Parathyroid adenoma (tissue), 2 donors: ENCODE measurements around the gene NKX2-1.

Experiments used
- H2AFZ ChIP-seq: fragments of 300-600 bp; sonication (generic); one replicate; pipeline ENCODE4 v1.7.0; 2017; ENCODE audit warnings: antibody characterized with exemption, mild to moderate bottlenecking
- H3K27ac ChIP-seq: fragments of 300-600 bp; sonication (generic); one replicate; pipeline ENCODE4 v1.7.0; 2017
- H3K27me3 ChIP-seq: fragments of 300-600 bp; sonication (generic); one replicate; pipeline ENCODE4 v1.7.0; 2017; ENCODE audit warnings: low read length; ENCODE audit not compliant: control insufficient read depth, insufficient read depth
- H3K36me3 ChIP-seq: fragments of 300-600 bp; sonication (generic); one replicate; pipeline ENCODE4 v1.7.0; 2017; ENCODE audit warnings: low read length; ENCODE audit not compliant: control insufficient read depth, insufficient read depth
- H3K4me1 ChIP-seq: fragments of 300-600 bp; sonication (generic); one replicate; pipeline ENCODE4 v1.7.0; 2017; ENCODE audit warnings: control low read depth
- H3K4me2 ChIP-seq: fragments of 300-600 bp; sonication (generic); one replicate; pipeline ENCODE4 v1.7.0; 2017; ENCODE audit warnings: low read length
- H3K4me3 ChIP-seq: fragments of 300-600 bp; sonication (generic); one replicate; pipeline ENCODE4 v1.7.0; 2017; ENCODE audit warnings: low read depth, low read length
- H3K79me2 ChIP-seq: fragments of 300-600 bp; sonication (generic); one replicate; pipeline ENCODE4 v1.7.0; 2017; ENCODE audit warnings: control low read depth
- H3K9ac ChIP-seq: fragments of 300-600 bp; sonication (generic); one replicate; pipeline ENCODE4 v1.7.0; 2017; ENCODE audit warnings: mild to moderate bottlenecking
- H3K9me3 ChIP-seq: fragments of 300-600 bp; sonication (generic); one replicate; pipeline ENCODE4 v1.7.0; 2017; ENCODE audit warnings: low read length; ENCODE audit not compliant: control insufficient read depth
- CTCF ChIP-seq: fragments of 300-600 bp; sonication (generic); IDR thresholded peaks from one replicate; pipeline ENCODE4 v1.7.0; 2017; ENCODE audit warnings: antibody characterized with exemption, mild to moderate bottlenecking
- donor health status: primary hyperparathyroidism.

The NKX2-1 gene

GRCh38 chr14:36511981-36512584 is 7.9 kb downstream of the NKX2-1 start:
- Histone ChIP-seq H3K27ac (no peak overlapping the region), H3K4me2 (no peak overlapping the region), H3K4me3 (no peak overlapping the region), H3K36me3 (no peaks in the 10 kb centered on the region), H2AFZ (no peak overlapping the region), H3K9ac (no peak overlapping the region), H3K9me3 (no peaks in the 10 kb centered on the region), H3K4me1 (no peaks in the 10 kb centered on the region), H3K27me3 (peaks cover 18% of the 10 kb centered on the region), H3K79me2 (no peaks in the 10 kb centered on the region)
- no peak for TF ChIP-seq CTCF

DNA sequence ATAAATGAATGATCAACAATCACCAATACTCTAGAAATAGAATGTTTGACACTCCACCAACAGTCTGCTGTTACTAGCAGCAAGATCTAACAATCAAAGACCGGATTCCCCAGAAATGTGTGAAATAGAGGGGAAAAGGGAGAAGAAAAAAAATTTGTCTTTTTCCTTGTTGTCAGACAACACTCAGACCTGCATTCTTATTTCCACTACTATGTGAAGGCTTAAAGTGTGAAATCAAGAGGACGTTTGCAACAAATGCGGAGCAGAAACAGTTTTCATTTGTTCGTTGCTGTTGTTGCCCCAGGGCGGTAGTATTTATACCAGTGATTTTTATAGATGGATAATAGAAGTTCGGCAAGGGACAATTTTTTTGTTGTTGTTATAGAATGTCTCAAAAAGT is 9.2 kb downstream of the NKX2-1 start:
- no peaks in the 10 kb centered on the region for H3K36me3 ChIP-seq
- no peaks in the 10 kb centered on the region for H3K79me2 ChIP-seq
- H3K27me3 ChIP-seq: peaks cover 24% of the 10 kb centered on the region
- H3K9ac ChIP-seq: no peak overlapping the region
- peaks cover 2% of the 10 kb centered on the region for H3K9me3 ChIP-seq
- no peak overlapping the region for H3K4me3 ChIP-seq
- H3K27ac ChIP-seq: no peak overlapping the region
- H3K4me2 ChIP-seq: no peak overlapping the region
- H3K4me1 ChIP-seq: no peaks in the 10 kb centered on the region
- H2AFZ ChIP-seq: no peak overlapping the region
- TF ChIP-seq CTCF: no peak

GRCh38 chr14:36510078-36510799 is 9.8 kb downstream of the NKX2-1 start:
- no peak overlapping the region for H3K27ac ChIP-seq
- no peaks in the 10 kb centered on the region for H3K36me3 ChIP-seq
- peaks cover 2% of the 10 kb centered on the region for H3K9me3 ChIP-seq
- H3K4me2 ChIP-seq: no peak overlapping the region
- peaks cover 24% of the 10 kb centered on the region for H3K27me3 ChIP-seq
- no peak for TF ChIP-seq CTCF
- no peak overlapping the region for H3K4me3 ChIP-seq
- H2AFZ ChIP-seq: no peak overlapping the region
- H3K4me1 ChIP-seq: no peaks in the 10 kb centered on the region
- no peak overlapping the region for H3K9ac ChIP-seq
- no peaks in the 10 kb centered on the region for H3K79me2 ChIP-seq

GRCh38 chr14:36509069-36509917 is 10.7 kb downstream of the NKX2-1 start:
- Histone ChIP-seq H3K9me3 (peaks cover 2% of the 10 kb centered on the region), H3K27me3 (peaks cover 20% of the 10 kb centered on the region), H3K4me1 (no peaks in the 10 kb centered on the region), H3K79me2 (no peaks in the 10 kb centered on the region), H3K27ac (no peak overlapping the region), H3K4me3 (no peak overlapping the region), H3K9ac (no peak overlapping the region), H3K36me3 (no peaks in the 10 kb centered on the region), H2AFZ (no peak overlapping the region), H3K4me2 (no peak overlapping the region)
- TF ChIP-seq CTCF: no peak
